ENCODE results near the gene STOX2.

Gene STOX2

DNA sequence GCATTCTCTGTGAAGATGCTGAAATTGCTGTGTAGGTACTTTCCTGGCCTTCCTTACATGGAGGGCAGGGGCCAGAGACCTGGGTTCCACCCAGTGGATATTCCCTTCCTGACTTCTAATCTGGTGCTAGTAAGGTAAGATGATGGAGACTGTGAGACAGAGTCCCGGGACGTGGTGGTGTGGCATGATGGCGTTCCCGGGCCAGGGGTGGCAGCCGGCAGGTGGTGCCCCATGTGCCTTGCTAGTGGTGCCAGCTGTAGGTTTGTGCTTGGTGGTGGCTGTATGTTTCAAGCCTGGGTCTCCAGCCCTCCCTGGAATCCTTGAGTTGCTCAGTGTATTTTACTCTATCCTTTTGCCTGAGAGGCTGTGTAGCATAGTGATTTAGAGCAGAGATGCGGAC lies 10.9 kb downstream of the STOX2 start:
- DNase-seq (ENCODE audit: low read depth) = no peak
- no peak for TF ChIP-seq CTCF (IDR thresholded peaks at IDR 0.05; ENCODE audit: low read depth, low read length, missing control alignments)
- H3K4me3 ChIP-seq (ENCODE audit: low read depth, low read length) = no peak overlapping the region

DNA sequence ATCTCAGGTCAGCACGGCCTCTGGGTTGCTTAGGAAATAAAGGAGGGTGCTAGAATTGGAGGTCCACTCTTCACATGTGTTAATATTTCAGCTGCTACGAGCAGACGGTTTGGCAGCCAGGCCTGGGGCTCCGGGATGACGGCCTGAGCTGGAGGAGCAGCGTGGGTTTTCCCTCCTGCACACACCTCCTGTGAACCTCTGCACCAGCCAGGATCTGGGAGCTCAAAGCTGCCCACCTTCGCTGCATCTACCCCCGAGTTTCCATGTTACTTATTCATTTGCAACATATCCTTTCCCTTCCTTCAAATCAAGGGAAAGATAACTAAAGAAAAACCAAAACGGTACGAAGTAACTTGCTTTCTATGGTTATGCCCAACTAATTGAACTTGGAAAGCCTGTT lies 13.6 kb downstream of the STOX2 start:
- no peak for DNase-seq (ENCODE audit: low read depth)
- no peak for TF ChIP-seq CTCF (IDR thresholded peaks at IDR 0.05; ENCODE audit: low read depth, low read length, missing control alignments)
- H3K4me3 ChIP-seq (ENCODE audit: low read depth, low read length) = no peak overlapping the region

DNA sequence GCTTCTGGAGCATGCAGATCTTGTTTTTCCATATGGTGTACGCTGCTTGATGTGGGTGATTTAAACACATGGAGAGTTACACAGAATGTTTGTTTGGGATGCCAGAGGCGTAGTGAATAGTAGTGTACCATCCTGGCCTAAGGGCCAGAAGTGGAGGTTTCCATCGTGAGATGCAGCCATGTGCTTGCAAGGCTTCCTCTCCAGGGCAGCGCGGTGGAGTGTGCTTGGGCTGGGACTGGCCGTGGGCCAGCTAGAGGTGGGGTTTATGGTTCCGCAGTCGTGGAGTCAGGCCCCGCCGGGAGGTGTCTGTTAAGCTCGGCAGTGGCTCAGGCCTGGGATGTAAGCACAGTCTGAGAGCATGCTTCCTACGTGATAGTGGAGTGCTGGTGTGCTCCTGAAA lies 14.0 kb downstream of the STOX2 start:
- no peak for TF ChIP-seq CTCF (IDR thresholded peaks at IDR 0.05; ENCODE audit: low read depth, low read length, missing control alignments)
- DNase-seq (ENCODE audit: low read depth) = no peak
- H3K4me3 ChIP-seq (ENCODE audit: low read depth, low read length) = no peak overlapping the region

GRCh38 chr4:183920512-183920911 lies 15.4 kb downstream of the STOX2 start:
- no peak for TF ChIP-seq CTCF (IDR thresholded peaks at IDR 0.05; ENCODE audit: low read depth, low read length, missing control alignments)
- H3K4me3 ChIP-seq (ENCODE audit: low read depth, low read length) = no peak overlapping the region
- no peak for DNase-seq (ENCODE audit: low read depth)

DNA sequence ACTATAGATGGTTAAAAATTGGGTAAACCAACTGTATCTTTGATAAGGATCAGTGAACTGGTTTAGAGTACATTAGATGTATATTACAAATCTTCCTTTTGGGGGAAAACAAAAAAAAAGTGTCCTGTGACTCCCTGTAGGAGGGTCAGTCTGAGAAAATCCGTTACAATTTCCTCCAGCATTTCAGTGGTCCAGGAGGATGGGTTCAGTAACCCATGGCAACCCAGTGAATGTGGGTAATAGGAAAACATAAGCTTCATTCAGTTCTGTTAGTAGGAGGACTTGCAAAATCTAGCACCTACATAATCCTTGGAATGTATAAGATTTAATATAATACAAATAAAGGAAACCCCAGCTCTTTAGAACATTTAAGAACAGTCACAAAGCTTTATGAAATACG lies 16.2 kb downstream of the STOX2 start:
- no peak for TF ChIP-seq CTCF (IDR thresholded peaks at IDR 0.05; ENCODE audit: low read depth, low read length, missing control alignments)
- H3K4me3 ChIP-seq (ENCODE audit: low read depth, low read length) = no peak overlapping the region
- DNase-seq (ENCODE audit: low read depth) = no peak

- no peak for DNase-seq (ENCODE audit: low read depth)
- no peak overlapping the region for H3K4me3 ChIP-seq (ENCODE audit: low read depth, low read length)
- no peak for TF ChIP-seq CTCF (IDR thresholded peaks at IDR 0.05; ENCODE audit: low read depth, low read length, missing control alignments)
These were observed 19.4 kb downstream of the STOX2 start for GRCh38 chr4:183924362-183925044.

GRCh38 chr4:183926950-183927349 lies 21.8 kb downstream of the STOX2 start:
- TF ChIP-seq CTCF (IDR thresholded peaks at IDR 0.05; ENCODE audit: low read depth, low read length, missing control alignments) = no peak

More at GRCh38 chr4:183926950-183927349, 21.8 kb downstream of the STOX2 start:
- no peak overlapping the region for H3K4me3 ChIP-seq (ENCODE audit: low read depth, low read length)
- no peak for DNase-seq (ENCODE audit: low read depth)
